A549 (cell line): ENCODE results near the gene SYCE3.

Source experiments
- CBX2 ChIP-seq: fragments of 200-600 bp; sonication (generic); IDR thresholded peaks from 2 replicates; pipeline ENCODE4 v1.6.1; 2016; ENCODE audit warnings: low read depth, mild to moderate bottlenecking, borderline replicate concordance
- CTCF ChIP-seq: fragments of >200 bp; sonication (Bioruptor Twin); formaldehyde crosslinking; IDR thresholded peaks from 3 replicates; pipeline ENCODE4 v1.5.1; 2016
- EP300 ChIP-seq, 2 experiments: fragments of >200 bp; sonication (Bioruptor Twin); formaldehyde crosslinking; IDR thresholded peaks; 2 replicates in 1 of 2; 3 replicates in 1 of 2; pipeline ENCODE4 v1.6.1; 2016 to 2017
- MAX ChIP-seq: IDR thresholded peaks from 2 replicates; pipeline ENCODE4 v1.6.1; 2012
- NR3C1 ChIP-seq: fragments of >200 bp; sonication (Bioruptor Twin); formaldehyde crosslinking; IDR thresholded peaks from 3 replicates; pipeline ENCODE4 v1.6.1; 2017
- RAD21 ChIP-seq, 2 experiments: fragments of >200 bp in 1 of 2; sonication (Bioruptor Twin) in 1 of 2; formaldehyde crosslinking in 1 of 2; IDR thresholded peaks in 1 of 2; conservative IDR thresholded peaks in 1 of 2; 2 replicates in 1 of 2; 3 replicates in 1 of 2; pipeline ENCODE4 v1.6.1; 2012 to 2018; ENCODE audit warnings: inconsistent platforms in 1 of 2
- RNF2 ChIP-seq: fragments of 200-600 bp; sonication (generic); IDR thresholded peaks from 2 replicates; pipeline ENCODE4 v1.6.1; 2016; ENCODE audit warnings: low read depth, mild to moderate bottlenecking, antibody characterized with exemption, moderate library complexity, borderline replicate concordance
- ZNF302 ChIP-seq: fragments of 250-450 bp; sonication (Bioruptor Pico); IDR thresholded peaks from 2 replicates; pipeline ENCODE4 v1.9.0; 2021; ENCODE audit warnings: inconsistent platforms, mild to moderate bottlenecking, moderate library complexity

GRCh38 chr22:50601669-50602337, 39.1 kb upstream of the SYCE3 start:
- TF ChIP-seq CTCF: no peak
- no peak for TF ChIP-seq MAX
- no peak for TF ChIP-seq RNF2
- TF ChIP-seq CBX2: no peak
- TF ChIP-seq EP300 (IDR thresholded peaks at IDR 0.05): no peak
- TF ChIP-seq RAD21 (conservative IDR thresholded peaks at IDR 0.05 in 1 of 2, IDR thresholded peaks at IDR 0.05 in 1 of 2): no peak
- TF ChIP-seq NR3C1: no peak
- no peak for TF ChIP-seq ZNF302 (CRISPR knock-in tag)
